Head of caudate nucleus (tissue), 42 donors: ENCODE results near the gene B3GAT1.

Source experiments
- DNase-seq, 42 donors: peaks; one replicate each; pipeline versions ENCODE4 v3.0.0 to v3.0.0-alpha.2; 2020 to 2021; ENCODE audit warnings: mixed read lengths in 7 of 42
- intact Hi-C: fragments of 100-400 bp; cut with DNase I; formaldehyde crosslinking; loops from one replicate; pipeline ENCODE4 v1.15.0; 2022

The B3GAT1 gene

DNA sequence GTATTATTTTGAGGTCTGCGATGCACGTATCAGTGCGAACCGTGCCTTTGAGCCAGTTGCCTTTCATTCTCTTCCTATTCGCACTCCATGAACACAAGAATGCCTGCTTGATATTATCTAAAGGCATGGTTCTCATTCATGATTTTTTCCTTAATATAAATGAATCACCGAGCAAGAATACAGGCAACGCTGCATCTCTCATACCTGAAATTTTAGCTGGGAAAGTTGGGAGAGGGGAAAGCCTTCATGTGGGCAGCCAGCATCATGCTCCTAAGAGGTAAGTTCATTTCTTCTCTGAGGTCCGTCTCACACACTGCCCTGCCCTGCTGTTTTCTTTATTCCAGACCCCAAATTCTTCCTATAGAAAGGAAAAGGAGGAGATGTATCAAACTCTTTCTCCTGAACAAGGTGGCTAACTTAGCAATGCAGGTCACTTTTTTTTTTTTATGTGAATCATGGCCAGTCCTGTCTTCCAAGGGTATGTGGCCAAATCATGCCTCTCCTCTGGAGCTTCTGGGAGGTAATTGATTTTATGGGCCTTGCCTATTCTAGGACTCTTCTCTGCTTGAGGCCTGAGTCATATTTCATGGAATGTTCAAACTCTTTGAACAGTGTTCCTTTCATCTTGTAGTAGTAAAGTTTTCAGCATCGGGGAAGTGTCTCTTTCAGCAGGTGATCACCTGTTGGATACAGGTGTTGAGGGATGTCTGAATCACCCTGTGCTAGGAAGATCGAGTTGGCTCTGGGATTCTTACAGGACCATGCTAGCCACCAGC, 77.1 kb downstream of the B3GAT1 start:
- intact Hi-C loops: no loop called here

GRCh38 chr11:134333946-134334345, 78.1 kb downstream of the B3GAT1 start:
- intact Hi-C loops: no loop called here
- no peak for DNase-seq

More for the DNA sequence above, 77.1 kb downstream of the B3GAT1 start:
- DNase-seq: no peak

- DNase-seq: no peak
- intact Hi-C loops: no loop called here
Observed at GRCh38 chr11:134333312-134333711, 78.7 kb downstream of the B3GAT1 start.

- no peak for DNase-seq
- intact Hi-C loops: no loop called here
Observed at GRCh38 chr11:134332782-134333181, 79.3 kb downstream of the B3GAT1 start.

GRCh38 chr11:134332189-134332631, 79.8 kb downstream of the B3GAT1 start:
- intact Hi-C loops: no loop called here
- peak in 22 of 42 donors; percentile 9 to 51 (median 28) for DNase-seq

GRCh38 chr11:134331354-134332188, 80.5 kb downstream of the B3GAT1 start, which contains the start of gene GLB1L2:
Gene GLB1L2, plus strand, starts transcription at chr11:134331988. Its CDS starts 74 bp downstream, at chr11:134332062.
- DNase-seq: peak; percentile 28 to 90 (median 80)
- intact Hi-C loops: no loop called here

GRCh38 chr11:134330611-134331353, 81.3 kb downstream of the B3GAT1 start:
- intact Hi-C loops: no loop called here
- DNase-seq: no peak
